HG03558 (cell line): ENCODE results near the gene EZH1.

Experiments used
- ATAC-seq: cut with Tn5 transposase; IDR thresholded peaks from one replicate; pipeline ENCODE4 v1.9.1; 2021; ENCODE audit warnings: moderate number of reproducible peaks; ENCODE audit not compliant: unreplicated experiment; ENCODE audit errors: extremely low read depth

Gene EZH1

GRCh38 chr17:42744806-42745617 lies at the start of gene EZH1:
EZH1 (minus strand) TSS chr17:42745040; CDS start chr17:42728941, 16,099 bp downstream.
- no peak for ATAC-seq

- no peak for ATAC-seq
Observed at GRCh38 chr17:42792545-42792944, 47.7 kb upstream of the EZH1 start.

- ATAC-seq = no peak
Observed at GRCh38 chr17:42791948-42792347, 47.1 kb upstream of the EZH1 start.

- ATAC-seq = no peak
Observed at GRCh38 chr17:42787266-42787665, 42.4 kb upstream of the EZH1 start.

- no peak for ATAC-seq
Observed at GRCh38 chr17:42784811-42785592, 40.2 kb upstream of the EZH1 start.

DNA sequence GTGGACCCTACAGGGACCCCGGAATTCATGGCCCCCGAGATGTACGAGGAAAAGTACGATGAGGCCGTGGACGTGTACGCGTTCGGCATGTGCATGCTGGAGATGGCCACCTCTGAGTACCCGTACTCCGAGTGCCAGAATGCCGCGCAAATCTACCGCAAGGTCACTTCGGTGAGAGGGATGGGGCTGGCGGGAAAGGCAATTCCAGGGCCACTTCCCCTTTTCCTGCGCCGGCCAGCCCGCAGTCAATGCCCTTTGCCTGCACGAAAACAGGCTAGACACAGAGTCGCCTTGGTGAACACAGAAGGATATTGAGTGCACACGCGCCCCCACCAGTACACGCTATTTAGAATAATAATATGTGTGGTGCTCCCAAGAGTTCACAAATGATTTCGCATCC lies 39.6 kb upstream of the EZH1 start:
- no peak for ATAC-seq

DNA sequence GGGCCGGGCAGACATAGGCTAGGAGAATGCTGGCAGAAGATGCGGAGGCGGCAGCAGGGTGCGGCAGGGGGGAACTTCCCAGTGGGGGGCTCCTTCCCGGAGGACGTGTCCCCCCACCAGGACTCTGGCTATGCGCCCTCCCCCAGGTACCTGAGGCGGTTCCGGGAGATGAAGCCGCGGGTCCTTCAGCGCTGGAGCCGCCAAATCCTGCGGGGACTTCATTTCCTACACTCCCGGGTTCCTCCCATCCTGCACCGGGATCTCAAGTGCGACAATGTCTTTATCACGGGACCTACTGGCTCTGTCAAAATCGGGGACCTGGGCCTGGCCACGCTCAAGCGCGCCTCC lies 38.9 kb upstream of the EZH1 start:
- no peak for ATAC-seq

DNA sequence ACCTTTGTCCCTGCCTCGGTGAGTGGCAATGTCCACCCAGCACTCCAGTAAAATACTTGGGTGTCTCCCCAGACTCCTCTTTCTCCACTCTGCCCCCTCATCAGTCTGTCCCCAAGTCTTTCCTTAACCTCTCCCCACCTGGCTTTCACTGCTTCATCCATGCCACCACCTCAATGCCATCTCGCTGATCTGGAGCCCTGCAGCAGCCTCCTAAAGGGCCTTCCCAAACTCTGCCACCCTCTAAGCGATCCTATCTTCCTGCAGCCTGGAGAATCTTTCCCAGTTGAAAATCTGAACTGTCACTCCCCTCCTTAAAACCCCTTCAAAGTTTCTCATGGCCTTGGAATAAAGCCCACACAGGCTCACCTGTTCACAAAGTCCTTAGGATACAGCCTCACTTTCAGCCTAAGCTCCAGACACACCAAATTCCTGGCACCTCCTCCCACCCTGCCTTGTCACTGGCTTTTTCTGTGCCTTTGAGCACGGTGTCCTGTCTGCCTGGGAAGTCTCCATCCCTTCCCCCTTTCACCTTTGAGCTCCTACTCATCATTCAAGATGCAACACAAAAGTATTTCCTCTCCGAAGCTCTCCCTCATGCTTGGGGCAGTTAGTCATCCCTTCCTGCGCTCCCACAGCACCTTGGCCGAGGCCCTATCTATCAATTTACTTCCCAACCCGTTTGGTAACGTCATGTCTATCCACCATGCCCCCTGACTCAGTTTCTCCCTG lies 38.4 kb upstream of the EZH1 start:
- ATAC-seq = no peak

DNA sequence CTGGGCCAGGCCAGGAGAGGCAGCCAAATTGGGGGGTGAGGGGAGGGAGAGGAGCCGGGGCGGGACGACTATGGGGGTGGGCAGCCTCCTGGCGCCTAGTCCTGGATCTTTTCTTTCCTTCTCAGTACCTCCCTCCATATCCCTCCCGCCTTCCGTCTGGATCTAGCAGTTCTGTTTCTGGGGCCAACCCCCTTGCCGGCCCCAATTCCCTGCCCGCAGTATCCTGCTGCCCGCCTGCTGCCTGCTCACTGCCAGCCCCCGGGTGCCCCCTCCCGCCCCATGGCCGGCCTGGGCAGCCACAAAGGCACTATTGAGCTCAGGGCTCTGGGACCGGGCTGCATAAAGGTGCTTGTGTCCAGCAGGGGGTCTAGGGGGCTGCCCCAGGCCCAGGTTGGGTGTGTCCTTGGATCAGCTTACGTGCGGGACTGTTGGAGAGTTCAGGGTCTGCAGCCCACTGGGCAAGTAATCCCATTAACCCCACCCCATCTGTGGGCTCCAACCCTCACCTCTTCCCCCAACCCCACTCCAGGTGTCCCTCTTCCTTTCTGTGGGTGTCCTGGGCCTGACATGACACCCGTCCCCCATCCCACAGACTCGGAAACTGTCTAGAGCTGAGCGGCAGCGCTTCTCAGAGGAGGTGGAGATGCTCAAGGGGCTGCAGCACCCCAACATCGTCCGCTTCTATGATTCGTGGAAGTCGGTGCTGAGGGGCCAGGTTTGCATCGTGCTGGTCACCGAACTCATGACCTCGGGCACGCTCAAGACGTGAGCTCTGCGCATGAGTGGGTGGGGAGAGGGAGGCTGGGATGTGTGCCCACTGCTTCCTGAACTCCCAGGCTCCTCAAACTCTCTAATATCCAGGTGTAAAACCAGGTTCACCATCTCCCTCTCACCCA lies 37.6 kb upstream of the EZH1 start:
- no peak for ATAC-seq

DNA sequence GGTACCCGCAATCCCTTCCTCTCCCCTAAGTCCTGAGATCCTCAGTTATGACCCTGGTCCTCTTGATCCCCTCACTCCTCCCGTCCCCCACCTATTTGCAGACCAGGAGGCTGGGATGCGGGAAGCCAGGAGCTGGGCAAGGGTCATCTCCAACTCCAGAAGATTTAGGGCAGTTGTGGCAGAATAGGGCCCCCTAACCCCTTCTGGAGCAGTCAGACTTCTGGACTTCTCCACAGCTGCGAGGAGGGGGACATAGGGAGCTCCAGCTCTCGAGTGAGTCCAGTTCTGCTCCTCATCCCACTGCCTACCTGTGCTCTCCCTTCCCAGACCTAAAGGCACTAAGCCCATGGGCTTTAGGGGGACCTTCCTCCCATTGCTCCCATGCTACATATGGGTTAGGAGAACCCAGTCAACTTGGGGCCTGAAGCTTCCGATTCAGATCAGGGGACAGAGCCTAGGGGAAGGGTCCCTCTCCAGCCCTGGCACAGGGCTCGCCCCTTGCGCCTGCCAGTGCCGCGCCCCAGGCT lies 36.9 kb upstream of the EZH1 start:
- ATAC-seq = no peak

DNA sequence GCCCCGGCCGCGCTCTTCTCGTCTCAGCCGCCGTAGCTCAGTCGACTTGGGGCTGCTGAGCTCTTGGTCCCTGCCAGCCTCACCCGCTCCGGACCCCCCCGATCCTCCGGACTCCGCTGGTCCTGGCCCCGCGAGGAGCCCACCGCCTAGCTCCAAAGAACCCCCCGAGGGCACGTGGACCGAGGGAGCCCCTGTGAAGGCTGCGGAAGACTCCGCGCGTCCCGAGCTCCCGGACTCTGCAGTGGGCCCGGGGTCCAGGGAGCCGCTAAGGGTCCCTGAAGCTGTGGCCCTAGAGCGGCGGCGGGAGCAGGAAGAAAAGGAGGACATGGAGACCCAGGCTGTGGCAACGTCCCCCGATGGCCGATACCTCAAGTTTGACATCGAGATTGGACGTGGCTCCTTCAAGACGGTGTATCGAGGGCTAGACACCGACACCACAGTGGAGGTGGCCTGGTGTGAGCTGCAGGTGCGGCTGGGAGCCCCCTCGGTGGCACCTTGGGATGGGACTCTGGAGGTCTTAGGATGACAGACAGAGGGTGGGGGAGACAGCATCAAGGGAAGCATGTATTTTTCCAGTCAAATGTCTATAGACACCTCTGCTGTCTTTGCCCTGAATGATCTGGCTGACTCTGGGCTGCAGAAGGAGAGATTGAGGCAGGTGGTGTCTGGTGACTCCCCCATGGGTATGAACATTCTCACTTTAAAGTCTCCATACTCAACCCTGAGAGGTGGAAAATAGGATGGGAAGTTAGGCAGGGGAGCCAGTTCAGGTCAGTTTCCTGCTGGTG lies 36.2 kb upstream of the EZH1 start:
- no peak for ATAC-seq

GRCh38 chr17:42779936-42780850 lies 35.4 kb upstream of the EZH1 start, which contains the start of gene WNK4:
WNK4 (plus strand) TSS chr17:42780610; CDS start chr17:42780699, 89 bp downstream.
- ATAC-seq = no peak

- no peak for ATAC-seq
Observed at GRCh38 chr17:42779304-42779935, 34.6 kb upstream of the EZH1 start.

DNA sequence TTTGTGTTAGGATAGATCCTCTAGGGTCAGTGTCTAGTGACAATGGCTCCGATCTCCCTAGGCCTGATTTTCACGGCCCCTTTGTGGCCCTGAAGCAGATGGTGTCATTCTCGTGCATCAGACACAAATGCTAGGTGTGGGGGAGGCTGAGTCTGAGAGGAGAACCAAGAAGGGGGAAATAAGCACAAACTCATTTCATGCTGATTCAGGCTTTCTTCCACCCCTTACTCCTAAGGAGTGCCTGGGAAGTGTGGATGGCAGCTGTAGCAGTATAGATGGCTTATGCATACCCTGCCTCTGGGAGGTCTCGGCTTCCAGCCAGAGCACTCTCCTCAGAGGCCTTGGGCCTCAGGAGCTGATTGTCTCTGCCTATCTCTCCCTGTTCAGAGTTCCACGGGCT lies 33.7 kb upstream of the EZH1 start:
- no peak for ATAC-seq

GRCh38 chr17:42775534-42776098 lies 30.8 kb upstream of the EZH1 start:
- no peak for ATAC-seq

- no peak for ATAC-seq
Observed at GRCh38 chr17:42774066-42774745, 29.4 kb upstream of the EZH1 start.
